Immature natural killer cell (primary cell): ENCODE data around the gene COLQ. TPM values are rescaled to one million over a fixed set of nuclear protein-coding genes. Genes with fewer than 3 reads are reported as not detected.

ENCODE experiments used
- DNase-seq, 3 donors: peaks; one replicate each; pipeline ENCODE4 v3.0.0; 2022; ENCODE audit warnings: mixed read lengths in 1 of 3
- H3K27ac Mint-ChIP-seq, 6 donors: one replicate each; pipeline ENCODE4 v1.8.0; 2020; ENCODE audit warnings: mixed read lengths in 6 of 6, mild to moderate bottlenecking in 5 of 6, inconsistent platforms in 4 of 6, moderate library complexity in 3 of 6
- H3K27me3 Mint-ChIP-seq, 3 donors: one replicate each; pipeline ENCODE4 v1.8.0; 2020 to 2021; ENCODE audit warnings: low read depth in 3 of 3, mild to moderate bottlenecking in 3 of 3, mixed read lengths in 3 of 3, moderate library complexity in 3 of 3, inconsistent platforms in 1 of 3
- H3K36me3 Mint-ChIP-seq, 3 donors: one replicate each; pipeline ENCODE4 v1.8.0; 2020; ENCODE audit warnings: mixed read lengths in 3 of 3, inconsistent platforms in 2 of 3, mild to moderate bottlenecking in 2 of 3
- H3K4me1 Mint-ChIP-seq, 2 donors: one replicate each; pipeline ENCODE4 v1.8.0; 2020; ENCODE audit warnings: inconsistent platforms in 2 of 2, mild to moderate bottlenecking in 2 of 2, mixed read lengths in 2 of 2, moderate library complexity in 1 of 2
- H3K4me3 Mint-ChIP-seq, 5 donors: one replicate each; pipeline ENCODE4 v1.8.0; 2020; ENCODE audit warnings: mild to moderate bottlenecking in 5 of 5, mixed read lengths in 5 of 5, inconsistent platforms in 3 of 5, moderate library complexity in 3 of 5
- H3K9me3 Mint-ChIP-seq, 6 donors: one replicate each; pipeline ENCODE4 v1.8.0; 2020; ENCODE audit warnings: mild to moderate bottlenecking in 6 of 6, mixed read lengths in 6 of 6, inconsistent platforms in 4 of 6, moderate library complexity in 3 of 6
- polyA plus RNA-seq, 3 donors: library from polyadenylated mRNA; unstranded; fragments of 300-500 nt; fragmentation: Illumina TruSeq; gene quantifications; one replicate each; pipeline ENCODE4 v1.2.3, GENCODE V29; 2021

COLQ gene
- polyA plus RNA-seq, 3 donors from 2014 or later, result 13.3 to 27.8 (median 18.8) TPM

- peak; percentile 14 to 24 (median 21) for DNase-seq
- Mint-ChIP-seq H3K4me3 (peak overlapping the region in 2 of 5 donors; percentile 18 to 21), H3K4me1 (peaks cover 40 to 76% of the 10 kb centered on the region in 2 donors), H3K36me3 (peaks cover 38 to 80% (median 47%) of the 10 kb centered on the region in 3 donors), H3K27me3 (peaks cover 0 to 7% (median 0%) of the 10 kb centered on the region in 3 donors), H3K9me3 (no peaks in the 10 kb centered on the region), H3K27ac (peak overlapping the region; percentile 30 to 89 (median 70))
Measured at GRCh38 chr3:15439476-15439875, 82.0 kb downstream of the COLQ start.

GRCh38 chr3:15438983-15439382 is 82.5 kb downstream of the COLQ start:
- Mint-ChIP-seq H3K4me3 (peak overlapping the region in 1 of 5 donors; percentile 40), H3K9me3 (no peaks in the 10 kb centered on the region), H3K27me3 (peaks cover 0 to 7% (median 0%) of the 10 kb centered on the region in 3 donors), H3K36me3 (peaks cover 38 to 79% (median 47%) of the 10 kb centered on the region in 3 donors), H3K4me1 (peaks cover 38 to 77% of the 10 kb centered on the region in 2 donors), H3K27ac (peak overlapping the region; percentile 30 to 89 (median 79))
- no peak for DNase-seq

- Mint-ChIP-seq H3K4me1 (peaks cover 31 to 72% of the 10 kb centered on the region in 2 donors), H3K36me3 (peaks cover 43 to 72% (median 43%) of the 10 kb centered on the region in 3 donors), H3K27me3 (peaks cover 0 to 7% (median 0%) of the 10 kb centered on the region in 3 donors), H3K4me3 (no peak overlapping the region), H3K9me3 (no peaks in the 10 kb centered on the region), H3K27ac (peak overlapping the region in 2 of 6 donors; percentile 43 to 55)
- DNase-seq, result no peak
Measured at GRCh38 chr3:15436246-15436645, 85.3 kb downstream of the COLQ start.

GRCh38 chr3:15434756-15435155 is 86.8 kb downstream of the COLQ start:
- H3K27ac Mint-ChIP-seq, result peak overlapping the region in 2 of 6 donors; percentile 55 to 60
- H3K27me3 Mint-ChIP-seq, result peaks cover 0 to 7% (median 0%) of the 10 kb centered on the region in 3 donors
- peaks cover 28 to 61% (median 44%) of the 10 kb centered on the region in 3 donors for H3K36me3 Mint-ChIP-seq

GRCh38 chr3:15433531-15433930 is 88.0 kb downstream of the COLQ start:
- DNase-seq, result no peak
- peaks cover 33 to 72% of the 10 kb centered on the region in 2 donors for H3K4me1 Mint-ChIP-seq
- no peaks in the 10 kb centered on the region for H3K9me3 Mint-ChIP-seq
- H3K27me3 Mint-ChIP-seq, result no peaks in the 10 kb centered on the region
- peaks cover 17 to 49% (median 32%) of the 10 kb centered on the region in 3 donors for H3K36me3 Mint-ChIP-seq
- no peak overlapping the region for H3K4me3 Mint-ChIP-seq
- no peak overlapping the region for H3K27ac Mint-ChIP-seq

More at GRCh38 chr3:15434756-15435155, 86.8 kb downstream of the COLQ start:
- no peak for DNase-seq
- Mint-ChIP-seq H3K4me1 (peaks cover 31 to 72% of the 10 kb centered on the region in 2 donors), H3K4me3 (no peak overlapping the region), H3K9me3 (no peaks in the 10 kb centered on the region)

- no peak for DNase-seq
- Mint-ChIP-seq H3K27me3 (peaks cover 0 to 12% (median 6%) of the 10 kb centered on the region in 3 donors), H3K4me3 (peak overlapping the region in 2 of 5 donors; percentile 0 to 40), H3K9me3 (no peaks in the 10 kb centered on the region), H3K4me1 (peaks cover 54 to 82% of the 10 kb centered on the region in 2 donors), H3K27ac (peak overlapping the region in 5 of 6 donors; percentile 6 to 87 (median 58)), H3K36me3 (peaks cover 12 to 36% (median 26%) of the 10 kb centered on the region in 3 donors)
Measured at GRCh38 chr3:15431256-15431837, 90.2 kb downstream of the COLQ start.

- H3K27ac Mint-ChIP-seq, result peak overlapping the region in 2 of 6 donors; percentile 38 to 70
Measured at GRCh38 chr3:15430624-15431023, 90.9 kb downstream of the COLQ start.

GRCh38 chr3:15429080-15429479 is 92.4 kb downstream of the COLQ start:
- peaks cover 2 to 12% (median 6%) of the 10 kb centered on the region in 3 donors for H3K27me3 Mint-ChIP-seq
- peak overlapping the region; percentile 89 to 98 (median 96) for H3K27ac Mint-ChIP-seq
- DNase-seq, result no peak
- H3K36me3 Mint-ChIP-seq, result peaks cover 7 to 20% (median 17%) of the 10 kb centered on the region in 3 donors
- no peaks in the 10 kb centered on the region for H3K9me3 Mint-ChIP-seq
- H3K4me1 Mint-ChIP-seq, result peaks cover 63 to 90% of the 10 kb centered on the region in 2 donors
- peak overlapping the region; percentile 96 to 99 (median 98) for H3K4me3 Mint-ChIP-seq

More at GRCh38 chr3:15430624-15431023, 90.9 kb downstream of the COLQ start:
- H3K4me1 Mint-ChIP-seq, result peaks cover 62 to 88% of the 10 kb centered on the region in 2 donors
- peak overlapping the region in 1 of 5 donors; percentile 53 for H3K4me3 Mint-ChIP-seq
- H3K36me3 Mint-ChIP-seq, result peaks cover 12 to 32% (median 22%) of the 10 kb centered on the region in 3 donors
- H3K9me3 Mint-ChIP-seq, result no peaks in the 10 kb centered on the region
- peaks cover 2 to 12% (median 6%) of the 10 kb centered on the region in 3 donors for H3K27me3 Mint-ChIP-seq
- no peak for DNase-seq

- H3K9me3 Mint-ChIP-seq, result no peaks in the 10 kb centered on the region
- H3K4me3 Mint-ChIP-seq, result peak overlapping the region; percentile 96 to 99 (median 98)
- peaks cover 2 to 12% (median 6%) of the 10 kb centered on the region in 3 donors for H3K27me3 Mint-ChIP-seq
- peaks cover 4 to 16% (median 13%) of the 10 kb centered on the region in 3 donors for H3K36me3 Mint-ChIP-seq
- peak overlapping the region; percentile 89 to 98 (median 96) for H3K27ac Mint-ChIP-seq
- H3K4me1 Mint-ChIP-seq, result peaks cover 63 to 86% of the 10 kb centered on the region in 2 donors
- DNase-seq, result peak; percentile 5 to 30 (median 20)
Measured at GRCh38 chr3:15428539-15428938, 93.0 kb downstream of the COLQ start.

- H3K27me3 Mint-ChIP-seq, result peaks cover 2 to 12% (median 6%) of the 10 kb centered on the region in 3 donors
- H3K4me3 Mint-ChIP-seq, result peak overlapping the region; percentile 96 to 99 (median 98)
- no peak for DNase-seq
- H3K36me3 Mint-ChIP-seq, result peaks cover 0 to 11% (median 9%) of the 10 kb centered on the region in 3 donors
- no peaks in the 10 kb centered on the region for H3K9me3 Mint-ChIP-seq
- peak overlapping the region; percentile 89 to 98 (median 96) for H3K27ac Mint-ChIP-seq
- peaks cover 60 to 80% of the 10 kb centered on the region in 2 donors for H3K4me1 Mint-ChIP-seq
Measured at GRCh38 chr3:15427981-15428380, 93.5 kb downstream of the COLQ start.

- H3K9me3 Mint-ChIP-seq, result no peaks in the 10 kb centered on the region
- peak within 1 kb of the TSS; percentile 96 to 99 (median 98) for H3K4me3 Mint-ChIP-seq
- H3K27ac Mint-ChIP-seq, result peak within 1 kb of the TSS; percentile 89 to 98 (median 96)
- peak; percentile 81 to 84 (median 83) for DNase-seq
- peaks cover 2 to 12% (median 6%) of the 10 kb centered on the region in 3 donors for H3K27me3 Mint-ChIP-seq
- peaks cover 60 to 78% of the 10 kb centered on the region in 2 donors for H3K4me1 Mint-ChIP-seq
- H3K36me3 Mint-ChIP-seq, result peaks cover 0 to 15% (median 13%) of the 10 kb centered on the region in 3 donors
Measured at GRCh38 chr3:15427182-15427880, 94.2 kb downstream of the COLQ start, which contains the start of the genes EAF1 and METTL6. EAF1 (plus strand) TSS chr3:15427598; CDS start chr3:15427780, 182 bp downstream. METTL6 (minus strand) TSS chr3:15427544; CDS start chr3:15426511, 1,033 bp downstream.

GRCh38 chr3:15426579-15427118 is 94.9 kb downstream of the COLQ start:
- H3K27me3 Mint-ChIP-seq, result peaks cover 2 to 12% (median 6%) of the 10 kb centered on the region in 3 donors
- peak overlapping the region; percentile 89 to 98 (median 96) for H3K27ac Mint-ChIP-seq
- peaks cover 0 to 13% (median 9%) of the 10 kb centered on the region in 3 donors for H3K36me3 Mint-ChIP-seq
- H3K9me3 Mint-ChIP-seq, result no peaks in the 10 kb centered on the region
- H3K4me3 Mint-ChIP-seq, result peak overlapping the region; percentile 96 to 99 (median 98)
- DNase-seq, result no peak
- peaks cover 59 to 72% of the 10 kb centered on the region in 2 donors for H3K4me1 Mint-ChIP-seq

- Mint-ChIP-seq H3K4me3 (no peak overlapping the region), H3K36me3 (peaks cover 4 to 30% (median 15%) of the 10 kb centered on the region in 3 donors), H3K4me1 (peaks cover 7 to 27% of the 10 kb centered on the region in 2 donors), H3K27ac (peak overlapping the region in 1 of 6 donors; percentile 58), H3K27me3 (peaks cover 0 to 2% (median 0%) of the 10 kb centered on the region in 3 donors), H3K9me3 (no peaks in the 10 kb centered on the region)
- DNase-seq, result no peak
Measured at GRCh38 chr3:15420871-15421270, 100.6 kb downstream of the COLQ start.
